Ascending aorta (tissue), 2 donors: ENCODE results near the gene FBXW12. TPM values are rescaled to one million over a fixed set of nuclear protein-coding genes. Genes with fewer than 3 reads are reported as not detected.

ENCODE experiments used
- DNase-seq, 2 donors: peaks; one replicate each; pipeline ENCODE4 v3.0.0-alpha.2; 2019; ENCODE audit warnings: low spot score in 2 of 2
- H3K27ac ChIP-seq, 2 donors: fragments of 200-600 bp; sonication (generic); one replicate each; pipeline ENCODE4 v1.5.1; 2016 to 2017; ENCODE audit warnings: mild to moderate bottlenecking in 1 of 2
- H3K27me3 ChIP-seq: fragments of 200-600 bp; sonication (generic); one replicate; pipeline ENCODE4 v1.5.1; 2017
- H3K36me3 ChIP-seq, 2 donors: fragments of 200-600 bp; sonication (generic); one replicate each; pipeline ENCODE4 v1.5.1; 2016
- H3K4me1 ChIP-seq, 2 donors: fragments of 200-600 bp; sonication (generic); one replicate each; pipeline ENCODE4 v1.5.1; 2016 to 2017; ENCODE audit warnings: mild to moderate bottlenecking in 1 of 2
- H3K4me3 ChIP-seq, 2 donors: fragments of 200-600 bp; sonication (generic); one replicate each; pipeline ENCODE4 v1.5.1; 2016 to 2017; ENCODE audit warnings: mild to moderate bottlenecking in 1 of 2
- H3K9me3 ChIP-seq, 2 donors: fragments of 200-600 bp; sonication (generic); one replicate each; pipeline ENCODE4 v1.5.1; 2016
- CTCF ChIP-seq, 3 experiments: fragments of 200-600 bp in 2 of 3; fragments of 450-650 bp in 1 of 3; sonication (generic) in 2 of 3; IDR thresholded peaks; one replicate each; pipeline ENCODE4 v1.5.1; 2016 to 2019; ENCODE audit warnings: antibody characterized with exemption in 3 of 3, mild to moderate bottlenecking in 1 of 3, moderate library complexity in 1 of 3
- intact Hi-C: fragments of 100-400 bp; cut with DNase I; formaldehyde crosslinking; loops from one replicate; pipeline ENCODE4 v1.15.1; 2023
- total RNA-seq: library from RNA; depleted of rRNA; stranded (reverse); fragments of >200 nt; gene quantifications from one replicate; pipeline ENCODE4 v1.1.0, GENCODE V29; 2016

Gene FBXW12
- total RNA-seq, 1 donor from 2014 or later: not detected

- no peak overlapping the region for H3K4me3 ChIP-seq
- no peaks in the 10 kb centered on the region for H3K36me3 ChIP-seq
- DNase-seq: no peak
- H3K4me1 ChIP-seq: no peaks in the 10 kb centered on the region
- TF ChIP-seq CTCF (IDR thresholded peaks at IDR 0.05): no peak
- intact Hi-C loops: no loop called here
- no peaks in the 10 kb centered on the region for H3K9me3 ChIP-seq
- H3K27ac ChIP-seq: no peak overlapping the region
- H3K27me3 ChIP-seq: no peaks in the 10 kb centered on the region
These were observed 18.0 kb upstream of the FBXW12 start for GRCh38 chr3:48353987-48354386.

GRCh38 chr3:48356419-48356818 is 15.6 kb upstream of the FBXW12 start:
- Histone ChIP-seq H3K9me3 (peaks cover 0 to under 1% of the 10 kb centered on the region in 2 donors), H3K36me3 (no peaks in the 10 kb centered on the region), H3K27me3 (no peaks in the 10 kb centered on the region), H3K4me1 (no peaks in the 10 kb centered on the region), H3K4me3 (no peak overlapping the region), H3K27ac (no peak overlapping the region)
- TF ChIP-seq CTCF (IDR thresholded peaks at IDR 0.05): no peak
- intact Hi-C loops: no loop called here
- DNase-seq: no peak

GRCh38 chr3:48361928-48362327 is 10.1 kb upstream of the FBXW12 start:
- H3K9me3 ChIP-seq: peaks cover 0 to 10% of the 10 kb centered on the region in 2 donors
- no peak overlapping the region for H3K27ac ChIP-seq
- H3K27me3 ChIP-seq: no peaks in the 10 kb centered on the region
- no peak for TF ChIP-seq CTCF (IDR thresholded peaks at IDR 0.05)
- no peaks in the 10 kb centered on the region for H3K4me1 ChIP-seq
- no peaks in the 10 kb centered on the region for H3K36me3 ChIP-seq
- DNase-seq: no peak
- intact Hi-C loops: no loop called here
- no peak overlapping the region for H3K4me3 ChIP-seq

- H3K27ac ChIP-seq: no peak overlapping the region
- intact Hi-C loops: no loop called here
- no peak overlapping the region for H3K4me3 ChIP-seq
- no peak for TF ChIP-seq CTCF (IDR thresholded peaks at IDR 0.05)
- no peaks in the 10 kb centered on the region for H3K4me1 ChIP-seq
- DNase-seq: no peak
- H3K9me3 ChIP-seq: peaks cover 0 to 10% of the 10 kb centered on the region in 2 donors
- no peaks in the 10 kb centered on the region for H3K27me3 ChIP-seq
- no peaks in the 10 kb centered on the region for H3K36me3 ChIP-seq
These were observed 7.2 kb upstream of the FBXW12 start for GRCh38 chr3:48364840-48365239.

- no peaks in the 10 kb centered on the region for H3K4me1 ChIP-seq
These were observed 4.8 kb upstream of the FBXW12 start for GRCh38 chr3:48367201-48367600.

More at GRCh38 chr3:48367201-48367600, 4.8 kb upstream of the FBXW12 start:
- Histone ChIP-seq H3K4me3 (no peak overlapping the region), H3K36me3 (no peaks in the 10 kb centered on the region), H3K27me3 (no peaks in the 10 kb centered on the region), H3K9me3 (peaks cover 0 to 2% of the 10 kb centered on the region in 2 donors), H3K27ac (no peak overlapping the region)
- DNase-seq: no peak
- intact Hi-C loops: no loop called here
- no peak for TF ChIP-seq CTCF (IDR thresholded peaks at IDR 0.05)
